NCI-H2081 treated with DMSO at 0.1 percent for 48 hours (cell line): ENCODE results near the gene CLEC7A.

Experiments
- DNase-seq: peaks from one replicate; lab custom pipeline; 2025; lab: John Stamatoyannopoulos, UW

Gene CLEC7A

GRCh38 chr12:10130042-10130441 lies at the start of gene CLEC7A:
CLEC7A (minus strand) TSS chr12:10130199; CDS start chr12:10130082, 117 bp downstream.
- DNase-seq, result no peak

- DNase-seq, result no peak
Measured at GRCh38 chr12:10179776-10180181, 49.8 kb upstream of the CLEC7A start.

GRCh38 chr12:10178821-10179220 lies 48.8 kb upstream of the CLEC7A start, which contains the start of gene TMEM52B:
TMEM52B (plus strand) TSS chr12:10179032; CDS start chr12:10179575, 543 bp downstream.
- DNase-seq, result no peak

GRCh38 chr12:10175846-10176636 lies 46.0 kb upstream of the CLEC7A start:
- no peak for DNase-seq

- no peak for DNase-seq
Measured at GRCh38 chr12:10174986-10175614, 45.1 kb upstream of the CLEC7A start.

GRCh38 chr12:10171973-10172728 lies 42.2 kb upstream of the CLEC7A start, which contains the start of gene OLR1:
OLR1 (minus strand) TSS chr12:10172132; CDS start chr12:10172077, 55 bp downstream.
- no peak for DNase-seq

GRCh38 chr12:10170216-10170615 lies 40.2 kb upstream of the CLEC7A start:
- no peak for DNase-seq

- DNase-seq, result no peak
Measured at GRCh38 chr12:10169104-10169503, 39.1 kb upstream of the CLEC7A start.

- DNase-seq, result no peak
Measured at GRCh38 chr12:10167599-10167998, 37.6 kb upstream of the CLEC7A start.

- DNase-seq, result no peak
Measured at GRCh38 chr12:10165421-10165820, 35.4 kb upstream of the CLEC7A start.

- no peak for DNase-seq
Measured at GRCh38 chr12:10163084-10163483, 33.1 kb upstream of the CLEC7A start.

GRCh38 chr12:10160617-10161385 lies 30.8 kb upstream of the CLEC7A start:
- DNase-seq, result no peak

- no peak for DNase-seq
Measured at GRCh38 chr12:10159280-10159679, 29.3 kb upstream of the CLEC7A start.

- DNase-seq, result no peak
Measured at GRCh38 chr12:10158406-10158805, 28.4 kb upstream of the CLEC7A start.

GRCh38 chr12:10155966-10156365 lies 26.0 kb upstream of the CLEC7A start:
- no peak for DNase-seq

- DNase-seq, result no peak
Measured at GRCh38 chr12:10154145-10154496, 24.1 kb upstream of the CLEC7A start.

- DNase-seq, result no peak
Measured at GRCh38 chr12:10153271-10154144, 23.5 kb upstream of the CLEC7A start.

GRCh38 chr12:10151621-10152020 lies 21.6 kb upstream of the CLEC7A start:
- no peak for DNase-seq

- no peak for DNase-seq
Measured at GRCh38 chr12:10147714-10148403, 17.9 kb upstream of the CLEC7A start.

GRCh38 chr12:10142976-10143589 lies 13.1 kb upstream of the CLEC7A start:
- no peak for DNase-seq
